CD4-positive, alpha-beta T cell treated with Interferon gamma for 1 hour (primary cell): ENCODE results near the gene ATPAF2.
"Not testable (repeated sequence)": the region's sequence is repeated elsewhere in the genome, so short reads cannot be mapped to it uniquely, and the experiment has no call there.

Experiments used
- DNase-seq: peaks from one replicate; pipeline ENCODE4 v3.0.0-alpha.2; 2020

The ATPAF2 gene

GRCh38 chr17:18008496-18009268 lies 30.3 kb downstream of the ATPAF2 start:
- no peak for DNase-seq

DNA sequence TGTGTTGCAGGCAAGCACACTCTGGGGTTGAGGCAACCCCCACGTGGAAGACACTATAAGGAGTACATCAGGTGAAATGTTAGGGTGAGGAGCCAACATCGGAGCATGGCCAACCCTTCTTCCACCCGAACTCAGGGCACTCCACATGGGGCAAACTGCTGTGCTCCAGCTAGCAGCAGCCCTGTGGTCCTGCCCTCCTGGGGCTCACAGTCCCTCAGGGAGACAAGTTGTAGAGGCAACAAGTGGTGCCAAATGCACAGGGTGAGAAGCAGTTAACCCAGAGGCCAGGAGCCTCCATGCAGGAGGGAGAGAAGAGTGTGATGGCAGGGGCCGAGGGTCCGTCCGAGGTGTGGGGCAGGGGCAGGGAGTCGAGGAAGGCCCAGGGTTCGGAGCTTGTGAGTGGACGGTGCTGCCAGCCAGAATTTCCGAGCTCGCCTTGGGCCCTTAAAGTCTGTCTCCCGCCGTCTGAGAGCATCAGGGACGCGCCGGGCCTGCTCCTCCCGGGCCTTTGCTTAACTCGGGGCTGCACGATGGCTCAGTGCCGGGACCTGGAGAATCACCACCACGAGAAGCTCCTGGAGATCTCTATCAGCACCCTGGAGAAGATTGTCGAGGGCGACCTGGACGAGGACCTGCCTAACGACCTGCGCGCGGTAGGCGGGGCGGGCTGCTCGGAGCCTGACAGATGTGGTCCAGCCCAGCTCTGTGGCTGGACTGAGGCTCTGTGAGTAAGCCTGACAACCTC lies 32.3 kb downstream of the ATPAF2 start:
- no peak for DNase-seq

- no peak for DNase-seq
Measured at GRCh38 chr17:18005496-18005895, 33.5 kb downstream of the ATPAF2 start.

DNA sequence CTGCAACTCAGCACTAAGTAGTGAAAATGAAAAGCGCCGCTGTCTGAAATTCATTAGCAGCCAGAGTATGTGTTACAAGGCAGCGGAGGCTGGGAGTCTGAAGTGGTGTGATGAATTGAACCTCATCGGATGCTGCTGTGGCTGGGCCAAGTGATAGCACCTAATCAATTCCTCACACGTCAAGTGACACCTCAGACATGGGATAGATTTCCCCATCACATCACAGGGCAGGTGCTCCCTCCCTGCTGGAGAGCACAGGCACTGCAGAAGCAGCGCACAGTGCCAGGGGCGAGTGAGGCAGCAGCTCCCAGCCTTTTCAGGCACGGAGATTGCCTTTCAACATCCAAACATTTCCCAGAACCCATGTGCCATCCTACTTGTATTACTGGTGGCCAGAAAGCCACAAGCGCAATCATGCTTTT lies 34.1 kb downstream of the ATPAF2 start:
- DNase-seq, result no peak

DNA sequence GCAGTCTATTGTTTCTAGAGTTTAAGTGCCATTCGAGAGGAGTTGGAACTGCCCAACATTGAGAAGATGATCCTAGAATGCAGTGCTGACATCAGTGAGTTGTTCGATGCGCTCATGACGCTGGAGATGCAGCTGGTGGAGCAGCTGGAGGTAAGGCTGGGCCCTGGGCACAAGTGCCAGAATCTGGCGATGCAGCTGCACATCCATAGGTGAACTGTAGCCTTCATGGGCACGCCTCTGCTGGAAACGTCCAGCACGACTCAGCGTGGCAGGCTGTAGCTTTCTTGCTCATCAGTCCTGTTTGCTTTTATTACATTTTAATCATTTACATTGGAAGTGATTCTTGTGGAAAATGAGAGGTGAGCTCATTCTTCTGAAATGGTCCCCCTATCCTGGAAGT lies 34.6 kb downstream of the ATPAF2 start:
- no peak for DNase-seq

- no peak for DNase-seq
Measured at GRCh38 chr17:18002171-18002570, 36.8 kb downstream of the ATPAF2 start.

DNA sequence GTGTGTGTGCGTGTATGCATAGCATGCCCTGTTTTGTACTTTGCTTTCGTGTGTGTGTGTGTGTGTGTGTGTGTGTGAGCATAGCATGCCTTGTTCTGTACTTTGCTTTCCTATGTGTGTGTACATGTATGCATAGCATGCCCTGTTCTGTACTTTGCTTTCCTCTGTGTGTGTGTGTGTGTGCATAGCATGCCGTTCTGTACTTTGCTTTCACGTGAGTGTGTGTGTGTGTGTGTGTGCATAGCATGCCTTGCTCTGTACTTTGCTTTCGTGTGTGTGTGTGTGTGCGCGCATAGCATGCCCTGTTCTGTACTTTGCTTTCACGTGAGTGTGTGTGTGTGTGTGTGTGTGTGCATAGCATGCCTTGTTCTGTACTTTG lies 38.9 kb downstream of the ATPAF2 start:
- no peak for DNase-seq

GRCh38 chr17:17999364-18000029 lies 39.5 kb downstream of the ATPAF2 start:
- DNase-seq, result no peak

- no peak for DNase-seq
Measured at GRCh38 chr17:17998934-17999333, 40.0 kb downstream of the ATPAF2 start.

DNA sequence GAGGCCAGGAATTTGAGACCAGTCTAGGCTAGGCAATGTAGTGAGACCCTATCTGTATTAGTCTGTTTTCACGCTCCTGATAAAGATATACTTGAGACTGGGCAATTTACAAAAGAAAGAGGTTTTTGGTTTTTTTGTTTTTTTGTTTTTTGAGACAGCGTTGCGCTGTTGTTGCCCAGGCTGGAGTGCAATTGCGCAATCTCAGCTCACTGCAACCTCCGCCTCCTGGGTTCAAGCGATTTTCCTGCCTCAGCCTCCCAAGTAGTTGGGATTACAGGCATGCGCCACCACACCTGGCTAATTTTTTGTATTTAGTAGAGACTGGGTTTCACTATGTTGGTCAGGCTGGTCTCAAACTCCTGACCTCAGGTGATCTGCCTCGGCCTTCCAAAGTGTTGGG lies 43.1 kb downstream of the ATPAF2 start:
- DNase-seq, result not testable (repeated sequence)

DNA sequence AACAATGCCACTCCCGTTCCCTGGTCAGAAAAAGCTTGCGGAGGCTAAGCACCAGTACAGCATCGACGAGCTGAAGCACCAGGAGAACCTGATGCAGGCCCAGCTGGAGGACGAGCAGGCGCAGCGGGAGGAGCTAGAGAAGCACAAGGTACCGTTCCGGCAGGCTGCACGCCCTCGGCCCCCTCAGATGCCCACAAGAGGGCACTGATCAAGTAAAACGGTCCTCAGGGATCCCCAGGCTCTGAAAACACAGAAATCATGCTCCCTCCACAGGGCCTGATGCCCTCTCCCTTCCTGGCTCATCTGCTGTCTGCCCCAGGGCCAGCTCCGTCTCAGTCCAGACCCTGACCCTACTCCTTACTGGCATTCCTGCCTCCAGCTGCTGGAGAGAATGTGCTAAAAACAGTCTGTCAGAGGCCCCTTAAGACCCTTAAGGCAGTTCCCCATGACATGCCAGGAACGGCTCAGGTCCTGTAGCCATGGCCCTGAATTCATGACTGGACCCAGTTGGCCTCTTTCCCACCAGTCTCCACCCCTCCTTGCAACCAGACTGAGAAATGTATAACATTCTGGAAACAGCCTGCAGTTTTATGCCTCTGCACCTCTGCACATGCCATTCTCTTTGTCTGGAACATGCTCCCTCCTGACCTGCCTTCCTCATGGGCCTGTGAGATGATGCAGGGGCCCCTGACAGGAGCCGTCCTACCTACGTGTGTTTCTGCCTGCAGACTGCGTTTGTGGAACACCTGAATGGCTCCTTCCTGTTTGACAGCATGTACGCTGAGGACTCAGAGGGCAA lies 44.5 kb downstream of the ATPAF2 start:
- DNase-seq, result no peak

DNA sequence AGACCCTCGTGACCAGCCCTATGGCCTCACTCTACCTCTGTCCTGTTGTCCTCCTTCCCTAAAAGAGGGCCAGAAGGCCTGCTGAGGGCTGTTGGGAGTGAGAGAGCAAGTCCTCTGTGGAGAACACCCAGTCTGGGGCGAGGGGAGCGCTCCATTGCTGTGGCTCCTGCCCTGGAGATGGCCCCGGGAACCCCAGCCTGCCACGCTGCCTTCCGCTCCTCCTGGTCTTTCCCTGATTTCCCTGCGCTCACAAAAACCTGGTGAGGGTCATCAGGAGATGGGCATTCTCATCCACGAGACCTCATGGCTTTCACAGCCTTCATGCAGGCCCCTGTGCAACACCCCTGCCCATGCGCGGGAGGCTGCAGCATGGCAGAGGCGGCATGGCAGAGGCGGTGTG lies 45.1 kb downstream of the ATPAF2 start:
- DNase-seq, result no peak

- no peak for DNase-seq
Measured at GRCh38 chr17:17993366-17993765, 45.6 kb downstream of the ATPAF2 start.

DNA sequence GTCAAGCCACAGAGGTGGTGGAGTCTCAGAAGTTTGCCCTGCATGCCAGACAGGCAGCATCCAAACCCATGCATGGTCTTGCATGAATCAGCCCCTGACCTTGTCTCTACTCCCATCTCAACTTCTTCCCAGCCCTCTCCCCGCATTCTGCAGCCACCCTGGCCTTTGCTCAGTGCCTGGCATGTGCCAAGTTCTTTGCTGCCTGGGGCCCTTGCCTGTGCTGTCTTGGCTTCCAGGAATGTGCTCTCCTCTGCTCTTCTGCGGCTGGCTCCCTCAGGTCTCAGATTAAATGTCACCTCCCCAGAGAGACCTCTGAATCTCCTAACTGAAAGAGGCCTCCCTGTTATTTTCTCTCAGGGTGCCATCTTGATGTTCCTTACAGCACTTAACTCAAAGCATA lies 48.7 kb downstream of the ATPAF2 start:
- DNase-seq, result no peak

- no peak for DNase-seq
Measured at GRCh38 chr17:17989618-17990017, 49.4 kb downstream of the ATPAF2 start.

DNA sequence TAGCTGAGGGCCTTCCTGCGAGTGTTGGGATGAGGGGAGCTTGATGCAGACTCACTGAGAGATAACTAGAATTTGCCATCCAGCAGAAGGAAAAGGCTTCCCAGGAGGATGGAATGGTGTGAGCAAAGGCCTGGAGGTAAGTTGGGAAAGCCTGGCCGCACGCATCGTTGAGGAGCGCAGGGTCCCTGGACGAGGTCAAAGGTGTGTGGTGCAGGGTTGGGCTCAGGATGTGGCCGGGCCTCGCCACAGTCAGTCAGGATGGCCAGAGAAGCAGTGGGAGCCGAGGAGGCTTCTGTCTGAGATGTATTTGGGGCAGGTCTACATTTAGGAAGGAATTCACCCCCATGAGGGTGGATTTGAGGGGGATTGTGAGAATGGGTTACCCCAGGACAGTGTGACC lies 49.9 kb downstream of the ATPAF2 start:
- no peak for DNase-seq

DNA sequence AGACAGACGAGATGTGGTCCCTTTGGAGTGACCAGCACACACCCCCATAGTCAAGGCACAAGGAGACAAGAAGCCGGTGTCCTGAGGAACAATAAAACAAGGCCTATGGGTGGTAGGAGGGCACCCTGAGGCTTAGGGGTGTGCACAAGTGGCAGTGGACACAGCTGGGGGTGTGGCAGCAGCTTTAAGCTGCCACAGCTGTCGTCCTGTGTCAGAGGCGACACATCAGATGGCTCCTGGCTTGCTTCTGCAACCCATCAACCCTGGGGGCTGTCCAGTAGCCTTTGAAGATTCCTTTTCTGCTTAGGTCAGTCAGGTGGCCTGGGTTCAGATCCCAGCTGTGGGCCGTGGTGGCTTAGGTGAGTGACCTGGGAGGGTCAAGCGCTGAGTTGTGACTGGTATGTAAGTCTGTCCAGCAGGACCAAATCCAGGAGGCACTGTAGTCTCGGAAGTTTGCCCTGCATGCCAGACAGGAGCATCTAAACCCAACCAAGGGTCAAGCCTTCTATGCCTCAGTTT lies 50.5 kb downstream of the ATPAF2 start:
- DNase-seq, result no peak

- no peak for DNase-seq
Measured at GRCh38 chr17:17987901-17988300, 51.1 kb downstream of the ATPAF2 start.

DNA sequence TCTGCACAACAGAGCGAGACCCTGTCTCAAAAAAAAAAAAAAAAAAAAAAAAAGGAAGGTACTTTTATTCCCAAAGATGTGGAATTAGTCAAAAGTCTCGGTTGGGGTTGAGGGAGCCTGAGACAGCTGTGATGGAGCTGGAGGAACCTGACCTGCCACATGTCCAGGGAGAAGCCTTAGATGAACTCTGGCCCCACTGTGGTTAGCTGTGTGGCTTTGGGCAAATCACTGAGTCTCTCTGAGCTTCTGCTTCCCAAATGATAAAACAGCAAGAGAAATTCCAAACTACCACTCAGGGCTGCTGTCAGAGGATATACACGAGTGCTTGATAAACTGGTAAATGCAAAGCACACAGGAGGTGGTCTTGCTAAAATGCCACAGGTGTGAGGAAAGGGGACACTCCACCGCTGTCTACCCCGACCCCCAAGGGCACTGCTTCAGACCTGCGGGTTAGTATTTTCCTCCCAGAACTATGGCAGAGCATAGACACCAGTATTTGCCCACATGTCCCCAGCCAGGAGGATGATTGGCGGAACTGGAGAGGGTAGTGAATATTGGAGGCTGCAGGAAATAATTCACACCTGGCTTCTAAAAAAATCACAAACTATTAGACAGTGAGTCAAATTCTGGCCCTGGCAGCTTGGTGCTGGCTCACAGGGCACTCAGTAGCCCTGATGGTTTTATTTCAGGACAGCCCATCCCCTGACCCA lies 51.6 kb downstream of the ATPAF2 start:
- DNase-seq, result no peak

DNA sequence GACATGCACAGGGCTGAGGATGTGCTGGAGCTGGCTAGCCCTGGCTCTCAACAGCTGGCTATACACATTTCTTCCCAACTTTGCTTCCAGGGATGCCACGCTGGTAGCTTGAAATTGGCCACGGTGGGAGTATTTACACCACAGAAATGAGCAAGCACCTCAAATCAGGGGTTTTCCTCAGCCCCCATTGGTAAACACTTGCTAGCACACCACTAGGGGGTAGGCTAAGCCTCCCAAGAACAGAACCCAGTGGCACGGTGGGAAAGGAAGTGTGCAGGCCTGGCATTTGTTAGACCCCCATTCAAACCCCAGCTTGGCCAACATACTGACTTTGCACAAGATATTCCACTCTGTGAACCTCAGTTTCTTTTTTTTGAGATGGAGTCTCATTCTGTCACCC lies 53.4 kb downstream of the ATPAF2 start:
- DNase-seq, result no peak

DNA sequence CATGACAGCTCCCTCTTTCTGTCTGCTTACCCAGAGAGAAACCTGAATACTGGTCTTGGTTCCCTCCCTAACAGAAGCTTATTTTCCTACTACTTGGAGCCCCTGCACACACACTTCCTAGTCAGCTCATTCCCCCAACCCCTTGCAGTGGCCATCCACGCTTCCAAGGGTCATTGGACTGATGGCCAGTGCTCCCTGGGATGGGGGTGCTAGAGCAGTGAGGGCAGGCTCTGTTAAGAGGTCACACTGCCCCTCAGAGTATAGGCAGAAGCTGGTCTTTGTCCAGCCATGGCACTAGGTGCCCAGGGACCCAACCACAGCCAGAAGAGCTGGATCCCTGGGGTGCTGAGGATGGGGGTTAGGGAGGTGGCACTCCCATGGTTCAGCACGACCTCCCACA lies 53.8 kb downstream of the ATPAF2 start:
- no peak for DNase-seq

DNA sequence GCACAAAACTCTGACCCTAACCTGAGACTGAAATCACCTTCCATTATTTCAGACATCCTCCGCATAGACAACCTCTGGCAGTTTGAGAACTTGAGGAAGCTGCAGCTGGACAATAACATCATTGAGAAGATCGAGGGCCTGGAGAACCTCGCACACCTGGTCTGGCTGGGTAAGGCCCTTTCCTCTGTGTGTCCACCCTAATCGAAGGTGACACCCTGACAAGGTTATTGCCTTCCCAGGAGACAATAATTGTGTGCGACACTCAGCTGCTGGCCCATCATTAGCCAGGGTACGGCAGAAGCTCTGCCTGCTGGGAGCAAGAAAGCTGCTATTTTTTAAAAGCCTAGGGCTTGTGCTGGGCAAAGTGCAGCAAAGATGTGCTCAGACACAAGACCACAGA lies 55.2 kb downstream of the ATPAF2 start:
- no peak for DNase-seq
